T-helper 1 cell treated with Interleukin-12 subunit alpha and Interleukin-12 subunit beta and Interleukin-4 antibody, amounts not matched to agents 30 μg/mL and 1 μg/mL, for 36 hours (primary cell): Measurements from ENCODE around the gene GNA12.

ENCODE experiments used
- H3K27ac Mint-ChIP-seq: one replicate; pipeline ENCODE4 v1.8.0; 2021; ENCODE audit warnings: mild to moderate bottlenecking, mixed read lengths
- H3K27me3 Mint-ChIP-seq: one replicate; pipeline ENCODE4 v1.8.0; 2021; ENCODE audit warnings: low read depth, mixed read lengths
- H3K36me3 Mint-ChIP-seq: one replicate; pipeline ENCODE4 v1.8.0; 2021; ENCODE audit warnings: low read depth, mixed read lengths
- H3K4me1 Mint-ChIP-seq: one replicate; pipeline ENCODE4 v1.8.0; 2021; ENCODE audit warnings: low read depth, mixed read lengths
- H3K4me3 Mint-ChIP-seq: one replicate; pipeline ENCODE4 v1.8.0; 2021; ENCODE audit warnings: mild to moderate bottlenecking, moderate library complexity, mixed read lengths
- H3K9me3 Mint-ChIP-seq: one replicate; pipeline ENCODE4 v1.8.0; 2021; ENCODE audit warnings: mixed read lengths

Gene GNA12

GRCh38 chr7:2719007-2719406 is 125.1 kb downstream of the GNA12 start:
- no peaks in the 10 kb centered on the region for H3K27me3 Mint-ChIP-seq
- H3K4me1 Mint-ChIP-seq: peaks cover 55% of the 10 kb centered on the region
- no peaks in the 10 kb centered on the region for H3K9me3 Mint-ChIP-seq
- peak overlapping the region; percentile 63 for H3K27ac Mint-ChIP-seq
- peaks cover 13% of the 10 kb centered on the region for H3K36me3 Mint-ChIP-seq
- H3K4me3 Mint-ChIP-seq: no peak overlapping the region

- Mint-ChIP-seq H3K4me3 (peak overlapping the region; percentile 17), H3K27me3 (no peaks in the 10 kb centered on the region), H3K4me1 (peaks cover 55% of the 10 kb centered on the region), H3K36me3 (peaks cover 13% of the 10 kb centered on the region), H3K9me3 (no peaks in the 10 kb centered on the region), H3K27ac (peak overlapping the region; percentile 63)
These were observed 125.7 kb downstream of the GNA12 start for GRCh38 chr7:2718296-2718965.

GRCh38 chr7:2717293-2718261 is 126.5 kb downstream of the GNA12 start:
- no peaks in the 10 kb centered on the region for H3K9me3 Mint-ChIP-seq
- H3K4me3 Mint-ChIP-seq: peak overlapping the region; percentile 58
- peak overlapping the region; percentile 83 for H3K27ac Mint-ChIP-seq
- peaks cover 53% of the 10 kb centered on the region for H3K4me1 Mint-ChIP-seq
- H3K27me3 Mint-ChIP-seq: no peaks in the 10 kb centered on the region
- H3K36me3 Mint-ChIP-seq: peaks cover 13% of the 10 kb centered on the region

- H3K4me3 Mint-ChIP-seq: peak overlapping the region; percentile 28
- H3K4me1 Mint-ChIP-seq: peaks cover 53% of the 10 kb centered on the region
- H3K36me3 Mint-ChIP-seq: peaks cover 13% of the 10 kb centered on the region
- H3K27me3 Mint-ChIP-seq: no peaks in the 10 kb centered on the region
- no peaks in the 10 kb centered on the region for H3K9me3 Mint-ChIP-seq
- peak overlapping the region; percentile 75 for H3K27ac Mint-ChIP-seq
These were observed 127.2 kb downstream of the GNA12 start for GRCh38 chr7:2716906-2717292.

- Mint-ChIP-seq H3K4me3 (peak overlapping the region; percentile 28), H3K36me3 (peaks cover 13% of the 10 kb centered on the region), H3K4me1 (peaks cover 53% of the 10 kb centered on the region), H3K9me3 (no peaks in the 10 kb centered on the region), H3K27ac (peak overlapping the region; percentile 75), H3K27me3 (no peaks in the 10 kb centered on the region)
These were observed 127.6 kb downstream of the GNA12 start for GRCh38 chr7:2716488-2716887.

GRCh38 chr7:2715341-2716231 is 128.5 kb downstream of the GNA12 start:
- peaks cover 56% of the 10 kb centered on the region for H3K4me1 Mint-ChIP-seq
- no peaks in the 10 kb centered on the region for H3K27me3 Mint-ChIP-seq
- H3K4me3 Mint-ChIP-seq: peak overlapping the region; percentile 43
- no peaks in the 10 kb centered on the region for H3K9me3 Mint-ChIP-seq
- peaks cover 11% of the 10 kb centered on the region for H3K36me3 Mint-ChIP-seq
- peak overlapping the region; percentile 47 for H3K27ac Mint-ChIP-seq

GRCh38 chr7:2714636-2715035 is 129.5 kb downstream of the GNA12 start:
- H3K36me3 Mint-ChIP-seq: peaks cover 11% of the 10 kb centered on the region
- peaks cover 61% of the 10 kb centered on the region for H3K4me1 Mint-ChIP-seq
- H3K9me3 Mint-ChIP-seq: no peaks in the 10 kb centered on the region
- H3K27me3 Mint-ChIP-seq: no peaks in the 10 kb centered on the region
- peak overlapping the region; percentile 10 for H3K4me3 Mint-ChIP-seq
- peak overlapping the region; percentile 19 for H3K27ac Mint-ChIP-seq

GRCh38 chr7:2713978-2714377 is 130.1 kb downstream of the GNA12 start:
- Mint-ChIP-seq H3K9me3 (no peaks in the 10 kb centered on the region), H3K4me3 (no peak overlapping the region), H3K27ac (no peak overlapping the region), H3K27me3 (no peaks in the 10 kb centered on the region), H3K36me3 (peaks cover 11% of the 10 kb centered on the region), H3K4me1 (peaks cover 62% of the 10 kb centered on the region)

- peaks cover 11% of the 10 kb centered on the region for H3K36me3 Mint-ChIP-seq
- no peak overlapping the region for H3K4me3 Mint-ChIP-seq
- no peaks in the 10 kb centered on the region for H3K9me3 Mint-ChIP-seq
- no peaks in the 10 kb centered on the region for H3K27me3 Mint-ChIP-seq
- H3K4me1 Mint-ChIP-seq: peaks cover 56% of the 10 kb centered on the region
- H3K27ac Mint-ChIP-seq: no peak overlapping the region
These were observed 130.7 kb downstream of the GNA12 start for GRCh38 chr7:2713370-2713769.

GRCh38 chr7:2711895-2712675 is 132.0 kb downstream of the GNA12 start:
- no peaks in the 10 kb centered on the region for H3K27me3 Mint-ChIP-seq
- H3K36me3 Mint-ChIP-seq: peaks cover 8% of the 10 kb centered on the region
- no peaks in the 10 kb centered on the region for H3K9me3 Mint-ChIP-seq
- H3K27ac Mint-ChIP-seq: no peak overlapping the region
- H3K4me1 Mint-ChIP-seq: peaks cover 48% of the 10 kb centered on the region
- no peak overlapping the region for H3K4me3 Mint-ChIP-seq

- H3K27ac Mint-ChIP-seq: peak overlapping the region; percentile 86
- H3K36me3 Mint-ChIP-seq: peaks cover 4% of the 10 kb centered on the region
- H3K4me1 Mint-ChIP-seq: peaks cover 40% of the 10 kb centered on the region
- H3K4me3 Mint-ChIP-seq: peak overlapping the region; percentile 69
- H3K27me3 Mint-ChIP-seq: peaks cover 3% of the 10 kb centered on the region
- no peaks in the 10 kb centered on the region for H3K9me3 Mint-ChIP-seq
These were observed 133.1 kb downstream of the GNA12 start for GRCh38 chr7:2710901-2711551.

- Mint-ChIP-seq H3K4me3 (peak overlapping the region; percentile 48), H3K27me3 (peaks cover 5% of the 10 kb centered on the region), H3K9me3 (no peaks in the 10 kb centered on the region), H3K27ac (peak overlapping the region; percentile 59), H3K36me3 (peaks cover 4% of the 10 kb centered on the region), H3K4me1 (peaks cover 32% of the 10 kb centered on the region)
These were observed 133.8 kb downstream of the GNA12 start for GRCh38 chr7:2710286-2710655.

- H3K27me3 Mint-ChIP-seq: peaks cover 11% of the 10 kb centered on the region
- H3K27ac Mint-ChIP-seq: peak overlapping the region; percentile 59
- no peaks in the 10 kb centered on the region for H3K9me3 Mint-ChIP-seq
- peak overlapping the region; percentile 46 for H3K4me3 Mint-ChIP-seq
- peaks cover 4% of the 10 kb centered on the region for H3K36me3 Mint-ChIP-seq
- H3K4me1 Mint-ChIP-seq: peaks cover 27% of the 10 kb centered on the region
These were observed 134.4 kb downstream of the GNA12 start for GRCh38 chr7:2709553-2710285.
